DLD1 (cell line): ENCODE data around the gene SNX20.

Source experiments
- in situ Hi-C: cut with HindIII; loops from 2 replicates; pipeline ENCODE4 v1.10.0; 2017; ENCODE audit warnings: low sequenced_read_pairs

The SNX20 gene

GRCh38 chr16:50664270-50664669 is 16.8 kb downstream of the SNX20 start:
- in situ Hi-C loops = no loop called here

- in situ Hi-C loops = no loop called here
Observed at GRCh38 chr16:50662306-50662940, 18.7 kb downstream of the SNX20 start.

GRCh38 chr16:50659806-50660205 is 21.3 kb downstream of the SNX20 start:
- in situ Hi-C loops = no loop called here

- in situ Hi-C loops = no loop called here
Observed at GRCh38 chr16:50657241-50657640, 23.9 kb downstream of the SNX20 start.

GRCh38 chr16:50655558-50656055 is 25.5 kb downstream of the SNX20 start:
- in situ Hi-C loops = no loop called here

- in situ Hi-C loops = no loop called here
Observed at GRCh38 chr16:50653633-50654519, 27.2 kb downstream of the SNX20 start.

GRCh38 chr16:50652836-50653425 is 28.2 kb downstream of the SNX20 start:
- in situ Hi-C loops = no loop called here

- in situ Hi-C loops = no loop called here
Observed at GRCh38 chr16:50651835-50652438, 29.2 kb downstream of the SNX20 start.

GRCh38 chr16:50646345-50646744 is 34.8 kb downstream of the SNX20 start:
- in situ Hi-C loops = loop anchor here (5.0 kb wide), 1 partner anchor 34 kb away; no protein-coding TSS in a partner anchor

GRCh38 chr16:50645563-50646220 is 35.4 kb downstream of the SNX20 start:
- in situ Hi-C loops = loop anchor here (5.0 kb wide), 1 partner anchor 33 kb away; no protein-coding TSS in a partner anchor

- in situ Hi-C loops = loop anchor here (5.0 kb wide), 1 partner anchor 32 kb away; no protein-coding TSS in a partner anchor
Observed at GRCh38 chr16:50644729-50645128, 36.4 kb downstream of the SNX20 start.

GRCh38 chr16:50644245-50644644 is 36.9 kb downstream of the SNX20 start:
- in situ Hi-C loops = no loop called here

- in situ Hi-C loops = no loop called here
Observed at GRCh38 chr16:50643192-50643591, 37.9 kb downstream of the SNX20 start.

GRCh38 chr16:50642349-50642748 is 38.8 kb downstream of the SNX20 start:
- in situ Hi-C loops = no loop called here

GRCh38 chr16:50641818-50642187 is 39.3 kb downstream of the SNX20 start:
- in situ Hi-C loops = no loop called here

- in situ Hi-C loops = no loop called here
Observed at GRCh38 chr16:50640919-50641817, 39.9 kb downstream of the SNX20 start.

GRCh38 chr16:50640391-50640790 is 40.7 kb downstream of the SNX20 start:
- in situ Hi-C loops = no loop called here

GRCh38 chr16:50638816-50639670 is 42.1 kb downstream of the SNX20 start:
- in situ Hi-C loops = no loop called here
